Forelimb muscle (tissue), 1 donor: ENCODE data around the gene MINDY4. TPM values are rescaled to one million over a fixed set of nuclear protein-coding genes. Genes with fewer than 3 reads are reported as not detected.
A peak's percentile ranks its signal among the peaks of the same experiment; 100 is the strongest.
"Not testable (repeated sequence)": the region's sequence is repeated elsewhere in the genome, so short reads cannot be mapped to it uniquely, and the experiment has no call there.

ENCODE experiments used
- DNase-seq: peaks from one replicate; pipeline ENCODE4 v3.0.0-alpha.2; 2013; ENCODE audit warnings: low read depth
- polyA plus RNA-seq: library from polyadenylated mRNA; unstranded; fragments of 120-200 nt; gene quantifications from one replicate; pipeline ENCODE4 v1.2.1, GENCODE V29; 2013; ENCODE audit not compliant: insufficient read length

MINDY4 gene
- polyA plus RNA-seq, 1 donor = 5.2 TPM

- DNase-seq = no peak
These were observed 33.0 kb downstream of the MINDY4 start for GRCh38 chr7:30804078-30804661.

- no peak for DNase-seq
These were observed 34.0 kb downstream of the MINDY4 start for GRCh38 chr7:30805081-30805691.

GRCh38 chr7:30805931-30806330 lies 34.7 kb downstream of the MINDY4 start:
- no peak for DNase-seq

GRCh38 chr7:30807477-30807876 lies 36.3 kb downstream of the MINDY4 start:
- not testable (repeated sequence) for DNase-seq

GRCh38 chr7:30807941-30808340 lies 36.7 kb downstream of the MINDY4 start:
- not testable (repeated sequence) for DNase-seq

GRCh38 chr7:30810986-30811385 lies 39.8 kb downstream of the MINDY4 start:
- DNase-seq = no peak

GRCh38 chr7:30812676-30813075 lies 41.5 kb downstream of the MINDY4 start:
- DNase-seq = no peak

- no peak for DNase-seq
These were observed 42.2 kb downstream of the MINDY4 start for GRCh38 chr7:30813466-30813865.

GRCh38 chr7:30814700-30815387 lies 43.6 kb downstream of the MINDY4 start:
- no peak for DNase-seq

GRCh38 chr7:30815388-30815854 lies 44.2 kb downstream of the MINDY4 start:
- no peak for DNase-seq

GRCh38 chr7:30815951-30816644 lies 44.9 kb downstream of the MINDY4 start:
- DNase-seq = no peak

- DNase-seq = peak; percentile 50
These were observed 45.6 kb downstream of the MINDY4 start for GRCh38 chr7:30816645-30817370.

GRCh38 chr7:30817371-30817767 lies 46.2 kb downstream of the MINDY4 start:
- DNase-seq = no peak

- DNase-seq = no peak
These were observed 53.9 kb downstream of the MINDY4 start for GRCh38 chr7:30824821-30825720.

GRCh38 chr7:30826181-30826580 lies 55.0 kb downstream of the MINDY4 start:
- DNase-seq = no peak

GRCh38 chr7:30828591-30828990 lies 57.4 kb downstream of the MINDY4 start:
- no peak for DNase-seq

GRCh38 chr7:30829471-30829870 lies 58.3 kb downstream of the MINDY4 start:
- no peak for DNase-seq

GRCh38 chr7:30831227-30831626 lies 60.0 kb downstream of the MINDY4 start:
- DNase-seq = no peak

GRCh38 chr7:30831936-30832335 lies 60.7 kb downstream of the MINDY4 start:
- no peak for DNase-seq

GRCh38 chr7:30834017-30834674 lies 62.9 kb downstream of the MINDY4 start:
- not testable (repeated sequence) for DNase-seq
